GM10847 (cell line): Measurements from ENCODE around the gene RAB8B.

Experiments
- POLR2A ChIP-seq: IDR thresholded peaks from 2 replicates; pipeline ENCODE4 v1.6.1; 2011; ENCODE audit not compliant: insufficient read length; ENCODE audit errors: extremely low read depth

Gene RAB8B

GRCh38 chr15:63292771-63293170 lies 103.4 kb downstream of the RAB8B start:
- no peak for TF ChIP-seq POLR2A

- TF ChIP-seq POLR2A = no peak
Observed at GRCh38 chr15:63294359-63294758, 105.0 kb downstream of the RAB8B start.

DNA sequence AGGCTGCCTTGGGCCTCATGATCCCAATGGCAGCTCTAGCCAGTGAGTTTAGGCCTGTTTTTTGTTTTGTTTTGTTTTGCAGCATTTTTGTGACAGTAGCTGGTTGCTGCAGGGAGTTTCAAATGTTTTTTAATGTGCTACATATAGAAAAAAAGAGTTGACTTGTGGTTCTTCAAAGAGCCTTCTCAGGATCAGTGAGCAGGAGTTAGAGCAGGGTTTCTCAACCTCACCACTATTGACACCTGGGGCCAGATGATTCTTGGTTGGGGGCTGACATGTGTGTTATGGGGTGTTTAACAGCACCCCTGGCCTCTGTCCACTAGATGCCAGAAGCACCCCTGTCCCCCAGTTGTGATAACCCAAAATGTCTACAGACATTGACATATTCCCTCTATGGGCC lies 105.9 kb downstream of the RAB8B start:
- no peak for TF ChIP-seq POLR2A

GRCh38 chr15:63296195-63296594 lies 106.8 kb downstream of the RAB8B start:
- no peak for TF ChIP-seq POLR2A

GRCh38 chr15:63299943-63300575 lies 110.7 kb downstream of the RAB8B start:
- no peak for TF ChIP-seq POLR2A

- TF ChIP-seq POLR2A = no peak
Observed at GRCh38 chr15:63301088-63301487, 111.7 kb downstream of the RAB8B start.

DNA sequence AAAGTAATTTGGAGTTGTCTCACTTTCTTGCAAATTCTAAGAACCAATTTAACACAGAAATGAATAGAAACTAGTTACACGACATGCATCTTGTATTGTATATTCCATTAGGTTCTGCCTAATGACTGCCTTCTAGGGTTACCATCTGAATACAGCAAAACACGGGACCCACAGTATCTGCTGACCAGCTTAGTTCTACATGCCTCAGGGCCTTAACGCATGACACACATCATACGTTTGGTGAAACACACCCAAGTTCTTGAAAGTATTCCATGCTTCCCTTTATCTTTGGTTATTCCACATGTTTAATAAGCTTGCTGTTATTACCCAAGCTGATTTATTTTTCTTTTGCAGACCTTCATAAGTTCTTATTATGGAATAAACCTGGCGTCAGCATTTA lies 115.9 kb downstream of the RAB8B start:
- TF ChIP-seq POLR2A = no peak

DNA sequence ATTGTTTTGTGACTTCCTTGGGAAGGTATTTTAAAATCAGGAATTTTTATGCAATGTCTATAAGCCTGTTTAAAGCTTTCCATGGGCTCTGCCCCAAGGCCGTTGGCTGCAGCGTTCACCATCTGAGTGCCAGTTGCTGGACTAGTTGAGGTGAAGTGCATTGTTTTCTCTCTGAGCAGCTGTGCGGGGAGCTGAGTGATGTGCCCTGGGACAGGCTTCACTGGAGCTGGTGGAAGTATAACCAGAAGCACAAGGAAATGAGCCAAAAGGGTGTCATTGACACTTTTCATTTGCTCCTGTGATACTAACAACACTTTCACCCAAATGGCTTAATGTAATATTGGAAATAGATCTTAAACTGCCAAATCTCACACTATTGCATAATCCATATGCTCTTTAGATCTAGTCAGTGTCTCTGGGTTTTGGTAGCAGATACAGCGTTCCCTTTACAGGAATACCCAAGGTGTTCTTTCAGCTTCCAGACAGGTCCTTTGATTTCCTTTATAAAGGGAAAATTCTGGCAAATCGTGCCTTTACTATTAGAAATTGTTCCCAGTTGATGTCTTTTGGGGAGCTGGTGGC lies 117.2 kb downstream of the RAB8B start:
- TF ChIP-seq POLR2A = no peak

- no peak for TF ChIP-seq POLR2A
Observed at GRCh38 chr15:63308491-63308890, 119.1 kb downstream of the RAB8B start.

- TF ChIP-seq POLR2A = no peak
Observed at GRCh38 chr15:63308947-63309346, 119.5 kb downstream of the RAB8B start.

DNA sequence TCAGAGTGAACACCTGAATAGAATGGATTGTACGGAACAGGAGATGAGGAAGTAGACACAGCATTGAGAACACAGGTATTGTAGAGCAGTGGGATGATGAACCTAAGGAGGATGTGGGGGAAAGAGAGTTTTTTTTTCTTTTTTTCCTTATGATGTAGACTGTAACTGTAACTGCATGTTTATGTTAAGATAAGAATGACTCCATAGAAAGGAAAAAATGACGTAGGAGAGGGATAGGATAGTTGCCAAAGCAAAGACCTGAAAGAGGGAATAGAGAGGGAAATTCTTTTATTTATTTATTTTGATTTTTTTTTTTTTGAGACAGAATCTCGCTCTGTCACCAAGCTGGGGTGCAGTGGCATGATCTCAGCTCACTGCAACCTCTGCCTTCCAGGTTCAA lies 121.2 kb downstream of the RAB8B start:
- TF ChIP-seq POLR2A = no peak

DNA sequence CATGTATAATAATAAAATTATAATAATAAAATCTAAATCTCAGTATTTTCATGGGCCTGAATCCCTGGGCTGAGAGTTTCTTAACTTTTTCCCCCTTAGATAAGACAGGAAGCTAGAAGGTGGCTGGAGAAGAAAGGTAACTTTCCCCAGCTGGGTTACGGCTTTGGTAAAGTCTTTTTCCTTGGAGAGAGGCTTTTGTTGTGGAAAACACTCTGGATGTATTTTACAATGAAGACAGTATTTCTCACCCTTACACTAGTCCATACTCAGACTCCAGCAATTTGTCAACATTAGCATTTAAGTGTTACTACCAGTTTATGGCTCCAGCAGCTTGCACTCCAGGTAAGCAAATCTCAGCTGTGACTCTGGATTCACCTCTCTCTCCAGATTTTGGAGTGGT lies 122.9 kb downstream of the RAB8B start:
- TF ChIP-seq POLR2A = no peak

DNA sequence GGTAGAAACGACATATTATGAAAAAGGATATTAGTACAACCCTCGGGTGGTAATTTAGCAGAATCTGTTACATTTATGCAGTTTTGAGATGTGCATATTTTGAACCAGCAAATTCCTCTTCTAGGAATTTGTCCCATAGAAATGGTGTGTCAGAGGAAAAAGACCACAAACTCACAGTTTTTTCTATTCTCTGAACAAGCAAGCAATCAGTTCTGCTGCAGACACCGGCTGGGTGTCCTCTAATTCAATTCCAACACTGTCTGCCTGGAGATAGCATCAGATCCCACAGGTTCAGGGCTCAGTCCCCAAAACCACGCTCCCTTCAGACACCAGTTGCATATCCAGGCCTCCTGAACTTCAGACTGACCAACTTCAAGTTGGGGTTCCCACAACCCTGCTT lies 124.4 kb downstream of the RAB8B start:
- TF ChIP-seq POLR2A = no peak

DNA sequence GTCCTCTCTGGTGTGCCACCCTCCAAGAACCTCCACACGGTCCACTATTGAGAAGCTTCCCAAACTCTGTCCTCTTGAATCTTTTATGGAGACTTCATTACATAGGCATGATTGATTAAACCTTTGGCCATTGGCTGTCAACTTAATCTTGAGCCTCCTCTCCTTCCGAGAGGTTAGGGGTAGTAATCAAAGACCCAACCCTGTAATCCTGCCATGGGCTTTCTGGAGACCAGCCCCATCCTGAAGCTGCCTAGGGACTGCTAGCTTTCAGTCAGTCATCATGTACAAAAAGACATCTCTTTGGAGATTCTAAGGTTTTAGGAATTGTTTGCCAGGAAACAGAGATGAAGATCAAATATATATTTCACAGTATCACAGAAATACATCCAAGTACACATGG lies 125.0 kb downstream of the RAB8B start:
- TF ChIP-seq POLR2A = no peak
